Measurements from ENCODE around the gene ZMIZ1.

ZMIZ1 gene

DNA sequence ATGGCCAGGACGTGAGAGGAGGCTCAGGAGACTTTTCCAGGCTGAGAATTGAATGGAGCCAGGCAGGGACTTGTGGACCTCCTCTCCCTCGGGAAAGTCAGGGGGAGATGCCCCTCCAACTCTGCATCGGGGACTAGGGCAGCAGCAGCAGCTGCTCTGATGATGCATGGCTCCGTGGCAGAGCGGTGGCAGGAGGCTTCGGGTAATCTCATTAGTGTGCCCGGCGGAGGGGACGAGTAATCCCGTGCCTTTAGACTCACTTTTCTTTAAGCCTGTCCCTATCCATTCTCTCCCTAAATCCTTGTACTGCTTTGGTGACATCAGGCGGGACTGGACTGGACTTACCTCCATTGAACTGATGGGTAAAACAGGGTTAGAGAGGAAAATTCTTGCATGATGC is 75.1 kb downstream of the ZMIZ1 start:
- H3K27me3 ChIP-seq (replicated peaks; ENCODE audit: control insufficient read depth, insufficient read depth, low read length) = no peaks in the 10 kb centered on the region; the same call in 1 of the 2 replicates
- no peak overlapping the region for H3K4me3 ChIP-seq (replicated peaks; ENCODE audit: low read depth, low read length)
- no peaks in the 10 kb centered on the region; the same call in 1 of the 2 replicates for H3K36me3 ChIP-seq (ENCODE audit: control insufficient read depth, insufficient read depth, low read length)
- DNase-seq (ENCODE audit: extremely low read depth, insufficient read length) = no peak
- TF ChIP-seq, protein P1, sequence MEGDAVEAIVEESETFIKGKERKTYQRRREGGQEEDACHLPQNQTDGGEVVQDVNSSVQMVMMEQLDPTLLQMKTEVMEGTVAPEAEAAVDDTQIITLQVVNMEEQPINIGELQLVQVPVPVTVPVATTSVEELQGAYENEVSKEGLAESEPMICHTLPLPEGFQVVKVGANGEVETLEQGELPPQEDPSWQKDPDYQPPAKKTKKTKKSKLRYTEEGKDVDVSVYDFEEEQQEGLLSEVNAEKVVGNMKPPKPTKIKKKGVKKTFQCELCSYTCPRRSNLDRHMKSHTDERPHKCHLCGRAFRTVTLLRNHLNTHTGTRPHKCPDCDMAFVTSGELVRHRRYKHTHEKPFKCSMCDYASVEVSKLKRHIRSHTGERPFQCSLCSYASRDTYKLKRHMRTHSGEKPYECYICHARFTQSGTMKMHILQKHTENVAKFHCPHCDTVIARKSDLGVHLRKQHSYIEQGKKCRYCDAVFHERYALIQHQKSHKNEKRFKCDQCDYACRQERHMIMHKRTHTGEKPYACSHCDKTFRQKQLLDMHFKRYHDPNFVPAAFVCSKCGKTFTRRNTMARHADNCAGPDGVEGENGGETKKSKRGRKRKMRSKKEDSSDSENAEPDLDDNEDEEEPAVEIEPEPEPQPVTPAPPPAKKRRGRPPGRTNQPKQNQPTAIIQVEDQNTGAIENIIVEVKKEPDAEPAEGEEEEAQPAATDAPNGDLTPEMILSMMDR (IDR thresholded peaks at IDR 0.05; ENCODE audit: insufficient read depth, low read length, poor library complexity, severe bottlenecking) = no peak

DNA sequence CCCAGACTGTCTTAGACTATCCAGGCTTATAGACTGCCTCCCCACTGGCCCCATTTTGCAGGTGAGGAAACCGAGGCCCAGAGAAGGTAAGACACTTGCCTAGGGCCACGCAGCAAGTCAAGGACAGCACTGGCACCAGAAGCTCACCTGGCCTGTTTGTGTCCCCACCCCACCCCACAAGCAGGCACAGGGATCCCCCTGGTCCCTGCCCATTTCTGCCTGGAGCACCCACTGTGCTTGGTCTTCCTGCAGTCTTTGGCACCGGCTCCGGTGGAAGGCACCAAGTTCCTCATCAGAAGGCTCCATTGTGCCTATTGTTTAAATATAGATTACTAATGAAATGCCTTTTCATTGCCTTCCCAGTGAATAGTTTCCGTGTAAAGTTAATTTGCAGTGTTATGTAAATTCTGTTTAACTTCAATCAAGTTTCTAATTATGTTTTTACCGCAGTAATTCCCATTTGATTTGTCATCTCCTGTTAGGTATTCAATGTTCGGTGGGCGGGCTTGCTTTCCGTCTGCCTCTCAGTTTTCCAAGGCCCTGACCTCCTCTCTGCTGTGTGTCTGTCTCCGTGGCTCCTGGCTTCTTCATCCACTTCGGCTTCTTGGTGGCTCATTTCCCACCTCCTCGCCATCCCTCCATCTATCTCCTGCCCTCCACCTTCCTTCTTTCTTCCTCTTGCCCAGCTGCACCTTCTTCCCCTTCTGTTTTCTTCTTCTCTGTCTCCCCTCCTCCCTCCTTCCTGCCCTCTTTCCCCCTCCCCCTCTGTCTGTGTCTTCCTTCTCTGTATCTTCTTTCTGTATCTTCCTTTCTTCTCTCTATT is 75.8 kb downstream of the ZMIZ1 start:
- no peak overlapping the region for H3K4me3 ChIP-seq (replicated peaks; ENCODE audit: low read depth, low read length)
- TF ChIP-seq, protein P1 (IDR thresholded peaks at IDR 0.05; ENCODE audit: insufficient read depth, low read length, poor library complexity, severe bottlenecking) = no peak
- no peak for DNase-seq (ENCODE audit: extremely low read depth, insufficient read length)
- no peaks in the 10 kb centered on the region; the same call in 1 of the 2 replicates for H3K36me3 ChIP-seq (ENCODE audit: control insufficient read depth, insufficient read depth, low read length)
- H3K27me3 ChIP-seq (replicated peaks; ENCODE audit: control insufficient read depth, insufficient read depth, low read length) = no peaks in the 10 kb centered on the region; the same call in 1 of the 2 replicates

DNA sequence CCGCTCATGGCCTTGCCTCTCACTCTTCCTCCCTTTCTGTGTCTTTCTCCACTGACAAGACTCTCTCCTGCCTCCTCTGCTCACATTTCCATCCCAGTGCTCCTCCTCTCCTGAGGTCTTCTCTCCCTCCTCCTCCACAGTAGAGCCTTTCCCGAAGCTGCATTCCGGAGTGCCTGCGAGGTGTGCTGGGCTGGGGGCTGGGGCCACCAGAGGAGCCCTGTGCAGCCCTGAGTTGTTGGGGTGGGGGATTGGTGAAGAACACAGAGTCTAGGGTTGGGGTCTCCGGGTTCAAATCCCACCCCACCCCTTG is 76.4 kb downstream of the ZMIZ1 start:
- no peaks in the 10 kb centered on the region; the same call in 1 of the 2 replicates for H3K36me3 ChIP-seq (ENCODE audit: control insufficient read depth, insufficient read depth, low read length)
- H3K4me3 ChIP-seq (replicated peaks; ENCODE audit: low read depth, low read length) = no peak overlapping the region
- no peak for DNase-seq (ENCODE audit: extremely low read depth, insufficient read length)
- TF ChIP-seq, protein P1 (IDR thresholded peaks at IDR 0.05; ENCODE audit: insufficient read depth, low read length, poor library complexity, severe bottlenecking) = no peak
- H3K27me3 ChIP-seq (replicated peaks; ENCODE audit: control insufficient read depth, insufficient read depth, low read length) = no peaks in the 10 kb centered on the region; the same call in 1 of the 2 replicates

DNA sequence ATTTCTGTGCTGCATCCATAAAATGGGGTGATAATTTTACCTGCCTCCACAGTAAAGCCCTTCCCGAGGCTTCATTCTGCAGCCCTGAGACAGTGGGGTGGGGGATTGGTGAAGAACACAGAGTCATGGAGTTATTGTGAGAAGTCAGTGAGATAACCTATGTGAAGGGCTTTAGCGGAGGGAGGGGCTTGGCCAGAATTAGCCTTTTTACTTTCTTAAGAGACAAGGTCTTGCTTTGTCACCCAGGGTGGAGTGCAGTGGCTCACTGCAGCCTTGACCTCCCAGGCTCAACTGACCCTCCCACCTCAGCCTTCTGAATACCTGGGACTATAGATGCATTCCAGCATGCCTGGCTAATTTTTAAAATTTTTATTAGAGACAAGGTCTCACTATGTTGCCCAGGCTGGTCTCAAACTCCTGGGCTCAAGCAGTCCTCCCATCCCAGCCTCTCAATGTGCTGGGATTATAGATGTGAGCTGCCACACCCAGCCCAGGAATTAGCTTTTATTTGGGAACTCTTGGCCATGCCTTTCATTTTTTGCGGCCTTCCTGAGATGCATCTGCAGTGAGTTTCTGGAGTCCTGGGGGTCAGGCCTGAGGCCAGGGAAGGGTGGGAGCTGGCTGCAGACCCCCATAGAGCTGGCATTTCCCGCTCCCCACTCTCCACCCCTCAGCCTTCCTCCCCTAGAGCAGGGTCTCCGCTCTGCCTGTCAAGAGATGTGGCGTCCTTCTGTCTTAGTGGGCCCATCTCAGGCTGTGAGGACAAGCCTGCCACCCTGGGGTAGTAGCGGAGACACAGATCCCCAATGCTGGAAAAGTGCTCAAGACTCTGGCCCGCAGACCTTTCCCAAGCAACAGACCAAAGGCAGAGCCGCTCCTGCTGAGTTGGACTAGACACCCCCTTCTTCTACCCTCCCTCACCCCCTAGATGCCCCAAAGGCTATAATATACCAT is 77.0 kb downstream of the ZMIZ1 start:
- no peaks in the 10 kb centered on the region; the same call in 1 of the 2 replicates for H3K27me3 ChIP-seq (replicated peaks; ENCODE audit: control insufficient read depth, insufficient read depth, low read length)
- no peak overlapping the region for H3K4me3 ChIP-seq (replicated peaks; ENCODE audit: low read depth, low read length)
- DNase-seq (ENCODE audit: extremely low read depth, insufficient read length) = no peak
- TF ChIP-seq, protein P1 (IDR thresholded peaks at IDR 0.05; ENCODE audit: insufficient read depth, low read length, poor library complexity, severe bottlenecking) = no peak
- no peaks in the 10 kb centered on the region for H3K36me3 ChIP-seq (ENCODE audit: control insufficient read depth, insufficient read depth, low read length)

DNA sequence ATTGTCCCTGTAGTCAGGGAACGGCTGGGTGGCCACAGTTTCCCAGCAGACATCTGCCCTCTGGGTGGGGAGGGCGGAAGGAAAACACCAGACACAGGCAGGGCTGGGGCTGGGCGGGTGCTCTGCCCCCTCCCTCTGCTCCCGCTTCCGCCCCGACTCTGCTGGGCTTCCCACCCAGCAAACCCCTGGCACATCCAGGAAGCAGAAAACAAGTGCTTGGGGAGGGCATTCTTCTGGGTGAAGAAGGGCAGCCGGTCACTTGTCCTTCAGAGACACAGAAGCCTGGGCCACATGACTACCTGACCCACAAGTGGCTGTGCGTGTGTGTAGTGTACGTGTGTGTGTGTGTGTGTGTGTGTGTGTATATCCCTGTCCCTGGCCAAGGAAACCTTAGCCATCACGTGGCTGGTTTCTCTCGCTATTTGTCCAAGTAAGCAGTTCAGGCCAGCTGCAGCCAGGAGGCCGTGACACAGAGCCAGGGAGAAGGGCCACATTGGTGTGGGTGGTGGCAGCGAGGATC is 77.9 kb downstream of the ZMIZ1 start:
- H3K4me3 ChIP-seq (replicated peaks; ENCODE audit: low read depth, low read length) = no peak overlapping the region
- no peaks in the 10 kb centered on the region for H3K36me3 ChIP-seq (ENCODE audit: control insufficient read depth, insufficient read depth, low read length)
- no peaks in the 10 kb centered on the region; the same call in 1 of the 2 replicates for H3K27me3 ChIP-seq (replicated peaks; ENCODE audit: control insufficient read depth, insufficient read depth, low read length)
- TF ChIP-seq, protein P1 (IDR thresholded peaks at IDR 0.05; ENCODE audit: insufficient read depth, low read length, poor library complexity, severe bottlenecking) = no peak
- no peak for DNase-seq (ENCODE audit: extremely low read depth, insufficient read length)
